GM18867 (cell line): ENCODE results near the gene SSBP2.
A peak's percentile ranks its signal among the peaks of the same experiment; 100 is the strongest.
"Not testable (repeated sequence)": the region's sequence is repeated elsewhere in the genome, so short reads cannot be mapped to it uniquely, and the experiment has no call there.

Source experiments
- ATAC-seq: cut with Tn5 transposase; IDR thresholded peaks from one replicate; pipeline ENCODE4 v1.9.1; 2021; ENCODE audit warnings: mild to moderate bottlenecking, moderate library complexity; ENCODE audit not compliant: unreplicated experiment

Gene SSBP2

GRCh38 chr5:81473395-81473794 lies 277.5 kb downstream of the SSBP2 start:
- not testable (repeated sequence) for ATAC-seq

GRCh38 chr5:81469676-81470075 lies 281.2 kb downstream of the SSBP2 start:
- ATAC-seq, result no peak

- ATAC-seq, result no peak
Observed at GRCh38 chr5:81450940-81451339, 300.0 kb downstream of the SSBP2 start.

GRCh38 chr5:81435023-81435422 lies 315.9 kb downstream of the SSBP2 start:
- ATAC-seq, result no peak

GRCh38 chr5:81429985-81430384 lies 320.9 kb downstream of the SSBP2 start:
- ATAC-seq, result no peak

GRCh38 chr5:81429363-81429762 lies 321.5 kb downstream of the SSBP2 start:
- ATAC-seq, result no peak

GRCh38 chr5:81428861-81429260 lies 322.0 kb downstream of the SSBP2 start:
- no peak for ATAC-seq

GRCh38 chr5:81428446-81428845 lies 322.5 kb downstream of the SSBP2 start:
- no peak for ATAC-seq

GRCh38 chr5:81427566-81427965 lies 323.3 kb downstream of the SSBP2 start:
- ATAC-seq, result no peak

- no peak for ATAC-seq
Observed at GRCh38 chr5:81426359-81427030, 324.4 kb downstream of the SSBP2 start.

- ATAC-seq, result peak; percentile 51
Observed at GRCh38 chr5:81425569-81425968, 325.3 kb downstream of the SSBP2 start.

- no peak for ATAC-seq
Observed at GRCh38 chr5:81424728-81425127, 326.2 kb downstream of the SSBP2 start.

GRCh38 chr5:81422671-81423070 lies 328.2 kb downstream of the SSBP2 start:
- ATAC-seq, result no peak

- ATAC-seq, result no peak
Observed at GRCh38 chr5:81420039-81420667, 330.7 kb downstream of the SSBP2 start.

GRCh38 chr5:81418606-81419005 lies 332.3 kb downstream of the SSBP2 start:
- no peak for ATAC-seq

GRCh38 chr5:81417052-81417451 lies 333.8 kb downstream of the SSBP2 start:
- ATAC-seq, result no peak

- no peak for ATAC-seq
Observed at GRCh38 chr5:81409896-81410295, 341.0 kb downstream of the SSBP2 start.

GRCh38 chr5:81409361-81409760 lies 341.5 kb downstream of the SSBP2 start:
- ATAC-seq, result no peak

GRCh38 chr5:81408496-81408895 lies 342.4 kb downstream of the SSBP2 start:
- no peak for ATAC-seq

- not testable (repeated sequence) for ATAC-seq
Observed at GRCh38 chr5:81407811-81408210, 343.1 kb downstream of the SSBP2 start.

- no peak for ATAC-seq
Observed at GRCh38 chr5:81405126-81405891, 345.6 kb downstream of the SSBP2 start.
